Activated naive CD8-positive, alpha-beta T cell treated with anti-CD3 and anti-CD28 coated beads, Interleukin-2, amount 10 ng/mL, durations not matched to agents 7 days and 5 days (primary cell): Measurements from ENCODE around the gene ANKRD40. TPM values are rescaled to one million over a fixed set of nuclear protein-coding genes. Genes with fewer than 3 reads are reported as not detected.
"Not testable (repeated sequence)": the region's sequence is repeated elsewhere in the genome, so short reads cannot be mapped to it uniquely, and the experiment has no call there.

ENCODE experiments used
- ATAC-seq: fragments of 150-1000 bp; cut with Tn5 transposase; one replicate; pipeline ENCODE4 v1.10.0; 2021; ENCODE audit warnings: low read depth, moderate library complexity
- POLR2A ChIA-PET: fragments of 350-600 bp; sonication (Branson Sonifier 250); formaldehyde crosslinking; loops from one replicate; lab custom pipeline; 2021; ENCODE audit warnings: antibody characterized with exemption; lab: Charles Lee
- DNase-seq: peaks from one replicate; pipeline ENCODE4 v3.0.0; 2021
- H3K27ac Mint-ChIP-seq: one replicate; pipeline ENCODE4 v1.8.0; 2022; ENCODE audit warnings: mild to moderate bottlenecking, mixed read lengths
- H3K27me3 Mint-ChIP-seq: one replicate; pipeline ENCODE4 v1.8.0; 2022; ENCODE audit warnings: mild to moderate bottlenecking, moderate library complexity, mixed read lengths
- H3K36me3 Mint-ChIP-seq: one replicate; pipeline ENCODE4 v1.8.0; 2021; ENCODE audit warnings: mild to moderate bottlenecking, mixed read lengths
- H3K4me1 Mint-ChIP-seq: one replicate; pipeline ENCODE4 v1.8.0; 2021; ENCODE audit warnings: mixed read lengths
- H3K4me3 Mint-ChIP-seq: one replicate; pipeline ENCODE4 v1.8.0; 2022; ENCODE audit warnings: mild to moderate bottlenecking, moderate library complexity, mixed read lengths
- H3K9me3 Mint-ChIP-seq: one replicate; pipeline ENCODE4 v1.8.0; 2021; ENCODE audit warnings: mixed read lengths
- total RNA-seq, 2 experiments: library from RNA; stranded (reverse); gene quantifications; one replicate each; pipeline ENCODE4 v1.2.3, GENCODE V29; 2021

The ANKRD40 gene
- total RNA-seq, 2 experiments from 2014 or later: 30.3 to 31.4 TPM

DNA sequence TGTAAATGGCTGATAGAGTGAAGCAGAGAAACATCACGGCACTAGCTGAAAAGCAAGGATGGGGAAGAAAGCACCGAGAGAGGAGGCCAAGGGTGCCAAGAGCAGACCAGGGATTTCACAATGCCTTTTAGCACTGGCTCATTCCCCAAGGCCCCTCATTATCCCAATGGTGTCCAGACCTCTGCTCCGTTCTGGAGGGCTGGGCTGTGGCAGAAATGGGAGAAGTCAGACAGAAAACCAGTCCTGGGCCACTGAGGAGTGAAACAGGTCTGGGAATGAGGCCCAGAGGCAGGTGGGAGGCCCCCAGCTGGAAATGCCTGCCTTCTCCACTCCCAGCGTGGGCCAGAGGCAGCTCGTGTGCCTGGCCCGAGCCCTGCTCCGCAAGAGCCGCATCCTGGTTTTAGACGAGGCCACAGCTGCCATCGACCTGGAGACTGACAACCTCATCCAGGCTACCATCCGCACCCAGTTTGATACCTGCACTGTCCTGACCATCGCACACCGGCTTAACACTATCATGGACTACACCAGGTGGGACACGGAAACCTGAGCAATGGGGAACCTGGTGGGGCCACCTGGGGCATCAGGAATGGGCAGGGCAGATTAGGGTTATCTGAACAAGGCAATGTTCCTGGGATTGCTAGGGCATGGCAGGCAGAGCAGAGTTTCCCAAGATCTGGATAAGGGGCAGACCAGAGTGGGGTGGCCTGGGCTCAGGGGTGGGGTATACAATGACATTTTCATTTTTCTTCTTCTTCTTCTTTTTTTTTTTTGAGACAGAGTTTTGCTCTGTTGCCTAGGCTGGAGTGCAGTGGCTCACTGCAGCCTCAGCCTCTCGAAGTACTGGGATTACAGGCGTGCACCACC, 20.3 kb downstream of the ANKRD40 start:
- DNase-seq (no peak), ATAC-seq (no peak)
- H3K27me3 Mint-ChIP-seq: no peaks in the 10 kb centered on the region
- no peaks in the 10 kb centered on the region for H3K4me1 Mint-ChIP-seq
- no peak overlapping the region for H3K27ac Mint-ChIP-seq
- H3K4me3 Mint-ChIP-seq: no peak overlapping the region
- no peaks in the 10 kb centered on the region for H3K9me3 Mint-ChIP-seq
- no peaks in the 10 kb centered on the region for H3K36me3 Mint-ChIP-seq
- POLR2A ChIA-PET: no interaction called here

GRCh38 chr17:50686494-50687199, 21.1 kb downstream of the ANKRD40 start:
- POLR2A ChIA-PET: no interaction called here
- no peaks in the 10 kb centered on the region for H3K36me3 Mint-ChIP-seq
- no peak for DNase-seq
- H3K27ac Mint-ChIP-seq: no peak overlapping the region
- peaks cover 5% of the 10 kb centered on the region for H3K27me3 Mint-ChIP-seq
- no peaks in the 10 kb centered on the region for H3K9me3 Mint-ChIP-seq
- no peak overlapping the region for H3K4me3 Mint-ChIP-seq
- no peak for ATAC-seq
- H3K4me1 Mint-ChIP-seq: no peaks in the 10 kb centered on the region

GRCh38 chr17:50685691-50686493, 21.8 kb downstream of the ANKRD40 start:
- DNase-seq (no peak), ATAC-seq (no peak)
- Mint-ChIP-seq H3K36me3 (no peaks in the 10 kb centered on the region), H3K4me3 (no peak overlapping the region), H3K4me1 (peaks cover 4% of the 10 kb centered on the region), H3K27me3 (peaks cover 11% of the 10 kb centered on the region), H3K27ac (no peak overlapping the region), H3K9me3 (no peaks in the 10 kb centered on the region)
- POLR2A ChIA-PET: no interaction called here

GRCh38 chr17:50685334-50685665, 22.4 kb downstream of the ANKRD40 start:
- peaks cover 16% of the 10 kb centered on the region for H3K27me3 Mint-ChIP-seq

DNA sequence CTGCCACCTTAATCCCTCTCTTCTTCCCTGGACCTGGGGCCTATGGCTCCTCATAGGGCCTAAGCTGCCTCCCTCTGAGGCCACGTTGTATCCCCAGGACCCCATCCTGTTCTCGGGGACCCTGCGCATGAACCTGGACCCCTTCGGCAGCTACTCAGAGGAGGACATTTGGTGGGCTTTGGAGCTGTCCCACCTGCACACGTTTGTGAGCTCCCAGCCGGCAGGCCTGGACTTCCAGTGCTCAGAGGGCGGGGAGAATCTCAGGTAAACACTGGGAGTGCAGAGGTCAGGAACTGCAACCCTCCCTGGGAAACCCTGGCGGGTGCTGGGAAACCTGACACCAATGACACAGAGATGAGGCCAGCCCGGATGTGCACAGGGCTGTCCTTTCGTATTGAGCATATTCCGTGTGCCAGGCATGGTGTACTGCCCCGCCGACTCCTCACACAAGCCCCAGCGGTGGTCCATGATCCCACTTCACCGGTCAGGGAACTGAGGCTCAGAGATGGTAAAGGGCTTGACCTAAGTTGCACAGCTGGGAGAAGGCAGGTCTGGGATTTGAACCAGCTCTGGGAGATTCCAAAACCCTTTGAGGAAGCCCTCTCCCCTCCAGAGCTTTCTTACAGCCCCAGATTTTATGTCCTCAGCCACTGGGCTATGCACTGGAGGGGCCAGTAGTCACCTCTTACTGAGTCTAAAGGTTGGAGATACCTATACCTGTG, 22.9 kb downstream of the ANKRD40 start:
- no peak overlapping the region for H3K4me3 Mint-ChIP-seq
- no peak for DNase-seq
- no peaks in the 10 kb centered on the region for H3K36me3 Mint-ChIP-seq
- no peak overlapping the region for H3K27ac Mint-ChIP-seq
- no peaks in the 10 kb centered on the region for H3K9me3 Mint-ChIP-seq
- POLR2A ChIA-PET: no interaction called here
- peaks cover 16% of the 10 kb centered on the region for H3K27me3 Mint-ChIP-seq
- H3K4me1 Mint-ChIP-seq: peaks cover 4% of the 10 kb centered on the region
- no peak for ATAC-seq

More at GRCh38 chr17:50685334-50685665, 22.4 kb downstream of the ANKRD40 start:
- ATAC-seq (no peak), DNase-seq (no peak)
- Mint-ChIP-seq H3K27ac (no peak overlapping the region), H3K9me3 (no peaks in the 10 kb centered on the region), H3K4me3 (no peak overlapping the region), H3K4me1 (peaks cover 4% of the 10 kb centered on the region), H3K36me3 (no peaks in the 10 kb centered on the region)
- POLR2A ChIA-PET: no interaction called here

DNA sequence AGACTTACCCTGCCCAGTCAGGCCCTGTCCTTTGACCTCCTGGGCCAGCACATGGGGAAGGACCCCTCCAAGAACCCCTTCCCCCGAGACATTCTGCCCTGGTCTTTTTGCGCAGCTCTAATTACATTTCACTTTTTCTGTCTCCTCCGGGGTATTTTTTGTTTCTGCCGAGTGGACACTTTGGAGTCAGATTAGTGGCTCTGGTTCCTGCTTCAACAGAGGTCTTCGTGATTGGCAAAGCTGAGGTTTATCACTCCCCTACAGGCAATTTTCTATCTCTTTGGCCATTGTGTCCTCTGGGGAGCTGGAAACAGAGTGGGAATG, 23.5 kb downstream of the ANKRD40 start:
- POLR2A ChIA-PET: no interaction called here
- H3K27me3 Mint-ChIP-seq: peaks cover 16% of the 10 kb centered on the region
- ATAC-seq (no peak), DNase-seq (no peak)
- H3K36me3 Mint-ChIP-seq: no peaks in the 10 kb centered on the region
- H3K9me3 Mint-ChIP-seq: no peaks in the 10 kb centered on the region
- no peak overlapping the region for H3K27ac Mint-ChIP-seq
- H3K4me3 Mint-ChIP-seq: no peak overlapping the region
- peaks cover 4% of the 10 kb centered on the region for H3K4me1 Mint-ChIP-seq

GRCh38 chr17:50683434-50684287, 24.1 kb downstream of the ANKRD40 start:
- Mint-ChIP-seq H3K9me3 (no peaks in the 10 kb centered on the region), H3K27me3 (peaks cover 16% of the 10 kb centered on the region), H3K4me1 (peaks cover 4% of the 10 kb centered on the region), H3K27ac (no peak overlapping the region), H3K4me3 (no peak overlapping the region), H3K36me3 (no peaks in the 10 kb centered on the region)
- no peak for DNase-seq
- ATAC-seq: no peak
- POLR2A ChIA-PET: no interaction called here

DNA sequence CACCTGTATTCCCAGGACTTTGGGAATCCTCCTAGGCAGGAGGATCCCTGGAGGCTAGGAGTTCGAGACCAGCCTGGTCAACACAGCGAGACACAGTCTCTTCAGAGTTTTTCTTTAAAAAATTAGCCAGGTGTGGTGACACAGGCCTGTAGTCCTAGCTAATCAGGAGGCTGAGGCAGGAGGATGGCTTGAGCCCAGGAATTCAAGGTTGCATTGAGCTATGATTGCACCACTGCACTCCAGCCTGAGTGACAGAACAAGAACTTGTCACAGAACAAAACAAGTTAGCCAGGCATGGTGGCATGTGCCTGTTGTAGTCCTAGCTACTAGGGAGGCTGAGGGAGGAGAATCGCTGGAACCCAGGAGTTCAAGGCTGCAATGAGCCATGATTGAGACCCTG, 24.8 kb downstream of the ANKRD40 start:
- ATAC-seq (no peak), DNase-seq (no peak)
- Mint-ChIP-seq H3K36me3 (no peaks in the 10 kb centered on the region), H3K4me1 (peaks cover 4% of the 10 kb centered on the region), H3K27me3 (peaks cover 16% of the 10 kb centered on the region), H3K27ac (no peak overlapping the region), H3K4me3 (no peak overlapping the region), H3K9me3 (no peaks in the 10 kb centered on the region)
- POLR2A ChIA-PET: no interaction called here

- no peak for DNase-seq
- Mint-ChIP-seq H3K36me3 (no peaks in the 10 kb centered on the region), H3K4me1 (peaks cover 4% of the 10 kb centered on the region), H3K9me3 (no peaks in the 10 kb centered on the region), H3K4me3 (no peak overlapping the region), H3K27me3 (peaks cover 16% of the 10 kb centered on the region), H3K27ac (no peak overlapping the region)
- no peak for ATAC-seq
- POLR2A ChIA-PET: no interaction called here
Measured at GRCh38 chr17:50682441-50682840, 25.3 kb downstream of the ANKRD40 start.

DNA sequence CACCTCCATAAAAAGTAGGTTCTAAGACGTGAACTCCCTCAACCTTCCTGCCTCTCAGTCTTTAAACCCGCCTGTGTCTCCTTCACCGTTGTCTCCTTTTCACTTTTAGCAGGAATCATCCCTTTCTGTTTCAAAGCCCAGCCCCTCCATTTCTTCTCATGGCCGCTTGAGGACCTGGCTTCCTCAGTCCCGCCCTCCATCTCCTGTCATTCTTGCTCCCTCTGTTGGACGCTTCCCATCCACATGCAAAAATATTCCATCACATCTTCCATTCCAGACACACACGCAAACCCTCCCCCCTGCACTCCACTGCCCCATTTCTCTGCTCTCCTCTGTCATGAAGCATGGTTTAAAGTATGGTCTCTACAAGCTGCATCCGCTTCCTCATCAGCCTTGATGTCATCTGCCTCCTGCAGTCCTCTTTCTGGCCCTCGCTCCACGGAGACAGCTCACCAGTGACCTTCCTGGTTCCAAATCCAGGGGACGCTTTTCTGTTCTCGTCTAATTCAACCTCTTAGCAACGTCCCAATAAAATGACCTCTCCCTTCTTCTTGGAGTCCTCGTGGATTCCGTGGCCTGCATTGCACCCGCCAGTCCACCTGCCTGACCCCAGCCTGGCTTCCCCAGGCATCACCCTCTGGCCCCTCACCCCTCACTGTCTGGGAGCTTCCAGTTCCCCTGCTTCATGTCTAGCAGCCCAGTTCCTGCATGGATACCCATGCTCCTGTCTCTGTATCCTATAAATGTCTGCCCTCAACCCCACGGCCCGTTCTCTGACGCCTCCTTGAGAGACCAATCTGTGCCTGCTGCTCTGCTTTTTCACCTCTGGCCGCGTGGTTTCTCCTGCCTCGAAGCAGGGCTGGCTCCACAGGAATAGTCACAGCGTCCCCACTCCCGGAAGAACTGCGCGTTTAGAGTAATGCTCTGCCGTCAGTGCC, 26.2 kb downstream of the ANKRD40 start:
- Mint-ChIP-seq H3K27me3 (peaks cover 16% of the 10 kb centered on the region), H3K4me3 (no peak overlapping the region), H3K27ac (no peak overlapping the region), H3K36me3 (no peaks in the 10 kb centered on the region), H3K4me1 (peaks cover 4% of the 10 kb centered on the region), H3K9me3 (no peaks in the 10 kb centered on the region)
- no peak for DNase-seq
- no peak for ATAC-seq
- POLR2A ChIA-PET: no interaction called here

GRCh38 chr17:50680543-50681262, 27.0 kb downstream of the ANKRD40 start:
- H3K36me3 Mint-ChIP-seq, H3K27ac Mint-ChIP-seq, DNase-seq, POLR2A ChIA-PET, ATAC-seq, H3K9me3 Mint-ChIP-seq, H3K4me3 Mint-ChIP-seq, H3K4me1 Mint-ChIP-seq: not testable (repeated sequence)
- peaks cover 16% of the 10 kb centered on the region for H3K27me3 Mint-ChIP-seq
